Panc1 (cell line): ENCODE results near the gene TYW3.

Experiments used
- CTCF ChIP-seq: fragments of 450-650 bp; IDR thresholded peaks from 2 replicates; pipeline ENCODE4 v1.5.1; 2017; ENCODE audit warnings: mild to moderate bottlenecking
- POLR2AphosphoS5 ChIP-seq: IDR thresholded peaks from 2 replicates; pipeline ENCODE4 v1.6.1; 2012; ENCODE audit warnings: mild to moderate bottlenecking, low read depth, low read length, moderate library complexity
- SIN3A ChIP-seq: IDR thresholded peaks from 2 replicates; pipeline ENCODE4 v1.6.1; 2012; ENCODE audit warnings: low read depth, mild to moderate bottlenecking, low read length, moderate library complexity, borderline replicate concordance; ENCODE audit not compliant: insufficient read depth

GRCh38 chr1:74777525-74777924, 44.6 kb downstream of the TYW3 start:
- TF ChIP-seq CTCF (no peak), POLR2AphosphoS5 (no peak), SIN3A (no peak)
